ENCODE results near the gene RABL6.

Gene RABL6

GRCh38 chr9:136850866-136851775, 43.4 kb downstream of the RABL6 start:
- H3K4me3 ChIP-seq (ENCODE audit: low read depth, low read length): no peak overlapping the region
- DNase-seq: no peak
- in situ Hi-C loops (cut with HindIII; ENCODE audit: low pct_ligation_motif_present, low sequenced_read_pairs): no loop called here
- no peak overlapping the region for H3K27ac ChIP-seq
- H3K36me3 ChIP-seq (replicated peaks): peaks cover 17% of the 10 kb centered on the region
- no peak for TF ChIP-seq CTCF (IDR thresholded peaks at IDR 0.05; ENCODE audit: low read depth, low read length, missing control alignments)
- H3K27me3 ChIP-seq (replicated peaks): peaks cover 2% of the 10 kb centered on the region

GRCh38 chr9:136851941-136852663, 44.4 kb downstream of the RABL6 start, which contains the start of gene MAMDC4:
Gene MAMDC4 (plus strand): TSS chr9:136852346. CDS start chr9:136852417, 71 bp downstream.
- no peak within 1 kb of the TSS for H3K27ac ChIP-seq
- in situ Hi-C loops (cut with HindIII; ENCODE audit: low pct_ligation_motif_present, low sequenced_read_pairs): no loop called here
- TF ChIP-seq CTCF (IDR thresholded peaks at IDR 0.05; ENCODE audit: low read depth, low read length, missing control alignments): no peak
- H3K27me3 ChIP-seq (replicated peaks): no peaks in the 10 kb centered on the region
- no peak for DNase-seq
- H3K36me3 ChIP-seq (replicated peaks): peaks cover 17% of the 10 kb centered on the region
- H3K4me3 ChIP-seq (ENCODE audit: low read depth, low read length): no peak within 1 kb of the TSS

- Histone ChIP-seq H3K36me3 (replicated peaks) (peaks cover 17% of the 10 kb centered on the region), H3K27ac (no peak overlapping the region), H3K4me3 (ENCODE audit: low read depth, low read length) (no peak overlapping the region), H3K27me3 (replicated peaks) (no peaks in the 10 kb centered on the region)
- no peak for TF ChIP-seq CTCF (IDR thresholded peaks at IDR 0.05; ENCODE audit: low read depth, low read length, missing control alignments)
- no peak for DNase-seq
- in situ Hi-C loops (cut with HindIII; ENCODE audit: low pct_ligation_motif_present, low sequenced_read_pairs): no loop called here
Observed at GRCh38 chr9:136852664-136853595, 45.2 kb downstream of the RABL6 start.

- TF ChIP-seq CTCF (IDR thresholded peaks at IDR 0.05; ENCODE audit: low read depth, low read length, missing control alignments): no peak
- Histone ChIP-seq H3K27me3 (replicated peaks) (no peaks in the 10 kb centered on the region), H3K27ac (no peak overlapping the region), H3K36me3 (replicated peaks) (peaks cover 17% of the 10 kb centered on the region), H3K4me3 (ENCODE audit: low read depth, low read length) (no peak overlapping the region)
- in situ Hi-C loops (cut with HindIII; ENCODE audit: low pct_ligation_motif_present, low sequenced_read_pairs): no loop called here
- no peak for DNase-seq
Observed at GRCh38 chr9:136853596-136854112, 45.9 kb downstream of the RABL6 start.

- TF ChIP-seq CTCF (IDR thresholded peaks at IDR 0.05; ENCODE audit: low read depth, low read length, missing control alignments): no peak
- no peak for DNase-seq
- in situ Hi-C loops (cut with HindIII; ENCODE audit: low pct_ligation_motif_present, low sequenced_read_pairs): no loop called here
- Histone ChIP-seq H3K27ac (no peak overlapping the region), H3K36me3 (replicated peaks) (peaks cover 17% of the 10 kb centered on the region), H3K27me3 (replicated peaks) (no peaks in the 10 kb centered on the region), H3K4me3 (ENCODE audit: low read depth, low read length) (no peak overlapping the region)
Observed at GRCh38 chr9:136854113-136854841, 46.5 kb downstream of the RABL6 start.
